T-helper 9 cell (primary cell): ENCODE data around the gene MED8.
"Not testable (repeated sequence)": the region's sequence is repeated elsewhere in the genome, so short reads cannot be mapped to it uniquely, and the experiment has no call there.

Experiments
- DNase-seq: peaks from one replicate; pipeline ENCODE4 v3.0.0-alpha.2; 2020

MED8 gene

GRCh38 chr1:43421976-43422750 is 32.6 kb upstream of the MED8 start:
- DNase-seq, result no peak

GRCh38 chr1:43421396-43421795 is 31.8 kb upstream of the MED8 start:
- no peak for DNase-seq

- DNase-seq, result no peak
These were observed 31.3 kb upstream of the MED8 start for GRCh38 chr1:43420874-43421273.

GRCh38 chr1:43419627-43420425 is 30.2 kb upstream of the MED8 start:
- DNase-seq, result no peak

- no peak for DNase-seq
These were observed 29.3 kb upstream of the MED8 start for GRCh38 chr1:43418858-43419257.

- DNase-seq, result no peak
These were observed 26.3 kb upstream of the MED8 start for GRCh38 chr1:43415901-43416300.

- DNase-seq, result peak; percentile 42
These were observed 25.1 kb upstream of the MED8 start for GRCh38 chr1:43414634-43415223.

- DNase-seq, result not testable (repeated sequence)
These were observed 23.8 kb upstream of the MED8 start for GRCh38 chr1:43413426-43413825.

GRCh38 chr1:43410571-43410970 is 21.0 kb upstream of the MED8 start:
- no peak for DNase-seq

- DNase-seq, result no peak
These were observed 16.3 kb upstream of the MED8 start for GRCh38 chr1:43405876-43406234.

GRCh38 chr1:43405219-43405875 is 15.7 kb upstream of the MED8 start:
- no peak for DNase-seq

GRCh38 chr1:43404353-43404752 is 14.8 kb upstream of the MED8 start:
- DNase-seq, result no peak

GRCh38 chr1:43402089-43402865 is 12.7 kb upstream of the MED8 start:
- no peak for DNase-seq

GRCh38 chr1:43400441-43400840 is 10.8 kb upstream of the MED8 start:
- DNase-seq, result not testable (repeated sequence)

GRCh38 chr1:43398227-43398626 is 8.6 kb upstream of the MED8 start:
- no peak for DNase-seq

GRCh38 chr1:43396059-43396458 is 6.5 kb upstream of the MED8 start:
- DNase-seq, result no peak

- DNase-seq, result no peak
These were observed 5.9 kb upstream of the MED8 start for GRCh38 chr1:43395523-43395922.

- no peak for DNase-seq
These were observed 3.1 kb upstream of the MED8 start for GRCh38 chr1:43392702-43393101.

GRCh38 chr1:43388613-43389012 is 987 bp downstream of the MED8 start:
- DNase-seq, result no peak

- DNase-seq, result no peak
These were observed 1.5 kb downstream of the MED8 start for GRCh38 chr1:43387976-43388599.

GRCh38 chr1:43386676-43387075 is 2.9 kb downstream of the MED8 start:
- DNase-seq, result no peak

- no peak for DNase-seq
These were observed 6.2 kb downstream of the MED8 start for GRCh38 chr1:43383449-43383848.
